ENCODE data around the gene NSMCE1. TPM values are rescaled to one million over a fixed set of nuclear protein-coding genes. Genes with fewer than 3 reads are reported as not detected.

Gene NSMCE1
- total and polyA plus RNA-seq, 7 donors = 18.9 to 51.8 (median 28.4) TPM

- H3K4me3 ChIP-seq = no peak overlapping the region
- DNase-seq = no peak
- WGBS, 3 donors = 71 to 89% (median 82%) methylated on average over 8 of the region's 8 CpGs
- no peak for TF ChIP-seq CTCF (IDR thresholded peaks at IDR 0.05)
- peaks cover 9% of the 10 kb centered on the region for H3K4me1 ChIP-seq
- H3K27me3 ChIP-seq (ENCODE audit: insufficient read depth in 3 of 3, low read length in 2 of 3) = no peaks in the 10 kb centered on the region
- H3K27ac ChIP-seq = peak overlapping the region; percentile 58
- intact Hi-C loops (cut with DNase I) = loop anchor here in 1 of 2 donors (10.0 kb wide), 1 partner anchor 218 kb away; no protein-coding TSS in a partner anchor
- no peaks in the 10 kb centered on the region for H3K9me3 ChIP-seq
- peaks cover 0 to 23% of the 10 kb centered on the region in 2 donors for H3K36me3 ChIP-seq (ENCODE audit: insufficient read depth in 1 of 2, low read depth in 1 of 2)
- ATAC-seq = no peak
These were observed 31.8 kb downstream of the NSMCE1 start for GRCh38 chr16:27236635-27237218.

- DNase-seq = no peak
- H3K4me3 ChIP-seq = no peak overlapping the region
- intact Hi-C loops (cut with DNase I) = loop anchor here in 1 of 2 donors (10.0 kb wide), 1 partner anchor 219 kb away; no protein-coding TSS in a partner anchor
These were observed 32.7 kb downstream of the NSMCE1 start for GRCh38 chr16:27235938-27236245.

DNA sequence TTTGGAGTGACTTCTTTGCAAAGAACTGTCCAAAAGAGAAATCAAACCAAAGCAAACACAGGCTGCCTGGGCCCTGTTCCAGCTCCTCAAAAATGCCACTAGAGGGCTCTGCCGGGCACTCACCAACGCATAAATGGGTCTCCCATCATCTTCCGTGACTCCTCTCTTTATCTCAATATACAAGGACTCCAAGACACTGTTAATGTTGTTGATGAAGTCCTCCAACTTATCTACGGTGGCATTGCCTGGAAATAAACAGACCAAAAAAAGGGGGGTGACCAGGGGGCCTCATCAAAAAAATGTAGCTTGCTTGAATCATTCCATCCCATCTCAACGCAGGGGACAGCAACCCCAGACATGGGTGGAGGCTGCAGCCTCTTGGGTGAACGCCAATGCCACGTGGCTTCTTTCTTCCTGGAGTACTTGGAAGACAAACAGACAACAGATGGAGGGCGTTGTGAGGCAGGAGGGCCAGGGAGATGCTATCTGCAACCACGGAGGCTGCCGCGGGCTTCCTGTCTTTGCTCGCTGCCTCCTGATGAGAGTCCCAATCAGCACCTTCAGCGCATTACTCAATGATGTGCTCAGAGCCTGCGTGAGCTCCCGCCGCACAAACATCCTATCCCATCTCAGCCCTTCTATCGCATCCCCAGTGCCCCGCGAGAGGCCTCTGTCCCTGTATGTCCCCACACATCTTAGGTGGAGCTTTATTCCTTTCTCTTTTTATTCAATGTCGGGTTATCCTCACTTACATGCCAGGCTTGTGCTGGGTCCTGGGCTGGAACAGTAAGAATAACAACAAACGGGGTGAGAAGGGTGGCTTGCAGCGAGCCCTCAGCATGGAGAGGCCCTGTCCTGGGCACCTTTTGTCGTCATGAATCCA is 33.3 kb downstream of the NSMCE1 start:
- ATAC-seq = peak; percentile 46 to 81 (median 66)
- H3K9me3 ChIP-seq = no peaks in the 10 kb centered on the region
- TF ChIP-seq CTCF (IDR thresholded peaks at IDR 0.05) = peak; percentile 77
- no peak overlapping the region for H3K4me3 ChIP-seq
- no peaks in the 10 kb centered on the region for H3K27me3 ChIP-seq (ENCODE audit: insufficient read depth in 3 of 3, low read length in 2 of 3)
- intact Hi-C loops (cut with DNase I) = loop anchor here in 1 of 2 donors (10.0 kb wide), 1 partner anchor 220 kb away; no protein-coding TSS in a partner anchor
- peak overlapping the region; percentile 19 for H3K27ac ChIP-seq
- DNase-seq = peak; percentile 86 to 92
- 39 to 43% (median 40%) methylated on average over 23 of the region's 23 CpGs for WGBS, 3 donors
- peaks cover 9% of the 10 kb centered on the region for H3K4me1 ChIP-seq
- peaks cover 0 to 36% of the 10 kb centered on the region in 2 donors for H3K36me3 ChIP-seq (ENCODE audit: insufficient read depth in 1 of 2, low read depth in 1 of 2)

More at GRCh38 chr16:27235938-27236245, 32.7 kb downstream of the NSMCE1 start:
- Histone ChIP-seq H3K27ac (peak overlapping the region; percentile 19), H3K36me3 (ENCODE audit: insufficient read depth in 1 of 2, low read depth in 1 of 2) (peaks cover 0 to 30% of the 10 kb centered on the region in 2 donors), H3K9me3 (no peaks in the 10 kb centered on the region), H3K27me3 (ENCODE audit: insufficient read depth in 3 of 3, low read length in 2 of 3) (no peaks in the 10 kb centered on the region), H3K4me1 (peaks cover 9% of the 10 kb centered on the region)
- no peak for TF ChIP-seq CTCF (IDR thresholded peaks at IDR 0.05)
- ATAC-seq = no peak
- 88 to 95% (median 93%) methylated on average over 8 of the region's 8 CpGs for WGBS, 3 donors

GRCh38 chr16:27234603-27235002 is 34.0 kb downstream of the NSMCE1 start:
- 15 to 31% (median 19%) methylated on average over 4 of the region's 4 CpGs for WGBS, 3 donors
- no peak for ATAC-seq
- no peak overlapping the region for H3K4me3 ChIP-seq
- H3K27me3 ChIP-seq (ENCODE audit: insufficient read depth in 3 of 3, low read length in 2 of 3) = no peaks in the 10 kb centered on the region
- no peak overlapping the region for H3K27ac ChIP-seq
- H3K36me3 ChIP-seq (ENCODE audit: insufficient read depth in 1 of 2, low read depth in 1 of 2) = peaks cover 0 to 37% of the 10 kb centered on the region in 2 donors
- TF ChIP-seq CTCF (IDR thresholded peaks at IDR 0.05) = no peak
- intact Hi-C loops (cut with DNase I) = loop anchor here (5.0 to 10.0 kb wide), 4 partner anchors 37 to 223 kb away; no protein-coding TSS in a partner anchor
- no peak for DNase-seq
- no peaks in the 10 kb centered on the region for H3K9me3 ChIP-seq
- peaks cover 14% of the 10 kb centered on the region for H3K4me1 ChIP-seq

Measured in psoas muscle (tissue), 8 donors.